DOHH2 (cell line): ENCODE results near the gene ZNF383.
"Not testable (repeated sequence)": the region's sequence is repeated elsewhere in the genome, so short reads cannot be mapped to it uniquely, and the experiment has no call there.

Source experiments
- H3F3A ChIP-seq: fragments of 200-600 bp; sonication (generic), shearing (Covaris generic); 2 replicates; pipeline ENCODE4 v1.6.0; 2016; ENCODE audit warnings: antibody characterized with exemption, mild to moderate bottlenecking; ENCODE audit not compliant: control insufficient read depth, insufficient read depth
- H3K27ac ChIP-seq: fragments of 200-600 bp; sonication (generic); 2 replicates; pipeline ENCODE4 v1.5.1; 2014; ENCODE audit warnings: low read depth, mild to moderate bottlenecking, low read length, moderate library complexity
- H3K27me3 ChIP-seq: fragments of 200-600 bp; sonication (generic); 2 replicates; pipeline ENCODE4 v1.6.1; 2014; ENCODE audit warnings: mild to moderate bottlenecking, low read length, mixed read lengths; ENCODE audit not compliant: control insufficient read depth
- H3K36me3 ChIP-seq: fragments of 200-600 bp; sonication (generic); 2 replicates; pipeline ENCODE4 v1.6.1; 2014; ENCODE audit warnings: mild to moderate bottlenecking, low read length, moderate library complexity, mixed read lengths; ENCODE audit not compliant: control insufficient read depth
- H3K4me1 ChIP-seq: fragments of 200-600 bp; sonication (generic); 2 replicates; pipeline ENCODE4 v1.6.1; 2014; ENCODE audit warnings: mild to moderate bottlenecking, low read length, mixed read lengths; ENCODE audit not compliant: control insufficient read depth
- H3K4me2 ChIP-seq: fragments of 200-600 bp; sonication (generic); 2 replicates; pipeline ENCODE4 v1.6.0; 2014; ENCODE audit warnings: mild to moderate bottlenecking, low read length, moderate library complexity
- H3K4me3 ChIP-seq: fragments of 200-600 bp; sonication (generic); 2 replicates; pipeline ENCODE4 v1.5.1; 2014; ENCODE audit warnings: mild to moderate bottlenecking, low read length, mixed read lengths
- H3K79me2 ChIP-seq: fragments of 200-600 bp; sonication (generic); 2 replicates; pipeline ENCODE4 v1.6.1; 2014; ENCODE audit warnings: mild to moderate bottlenecking, low read length, mixed read lengths; ENCODE audit not compliant: control insufficient read depth
- H3K9me2 ChIP-seq: fragments of 200-600 bp; sonication (generic); replicated peaks from 2 replicates; pipeline ENCODE4 v1.6.1; 2014; ENCODE audit warnings: mild to moderate bottlenecking, low read length, mixed read lengths; ENCODE audit not compliant: control insufficient read depth
- H3K9me3 ChIP-seq: fragments of 200-600 bp; sonication (generic); 2 replicates; pipeline ENCODE4 v1.6.1; 2014; ENCODE audit warnings: antibody characterized with exemption, low read length, mixed read lengths; ENCODE audit not compliant: control insufficient read depth, insufficient read depth
- H4K20me1 ChIP-seq: fragments of 200-600 bp; sonication (generic); 2 replicates; pipeline ENCODE4 v1.6.0; 2014; ENCODE audit warnings: low read depth, mild to moderate bottlenecking, antibody characterized with exemption, low read length, moderate library complexity; ENCODE audit not compliant: control insufficient read depth, insufficient read depth
- CTCF ChIP-seq: fragments of 200-600 bp; sonication (generic); IDR thresholded peaks from one replicate; pipeline ENCODE4 v1.5.1; 2014; ENCODE audit warnings: antibody characterized with exemption, mild to moderate bottlenecking, low read depth, low read length; ENCODE audit not compliant: poor library complexity, severe bottlenecking
- EZH2phosphoT487 ChIP-seq: fragments of 200-600 bp; sonication (generic); IDR thresholded peaks from 2 replicates; pipeline ENCODE4 v1.6.1; 2017; ENCODE audit warnings: borderline replicate concordance, mild to moderate bottlenecking, antibody characterized with exemption, low read length, moderate library complexity, mixed read lengths

Gene ZNF383

GRCh38 chr19:37251308-37252229, 33.6 kb downstream of the ZNF383 start:
- Histone ChIP-seq H3K9me2 (no peaks in the 10 kb centered on the region), H3K36me3 (no peaks in the 10 kb centered on the region), H3K4me3 (peak overlapping the region; percentile 72), H3K4me1 (no peaks in the 10 kb centered on the region), H3K27ac (no peak overlapping the region), H3K4me2 (peak overlapping the region; percentile 63), H3K27me3 (no peaks in the 10 kb centered on the region), H3K9me3 (peaks cover 12% of the 10 kb centered on the region; the same call in 1 of the 2 replicates), H4K20me1 (no peaks in the 10 kb centered on the region), H3F3A (no peaks in the 10 kb centered on the region), H3K79me2 (no peaks in the 10 kb centered on the region)
- TF ChIP-seq EZH2phosphoT487 (no peak), CTCF (no peak)

GRCh38 chr19:37263028-37263427, 45.0 kb downstream of the ZNF383 start:
- not testable (repeated sequence) for H3K36me3 ChIP-seq, H4K20me1 ChIP-seq, H3K27me3 ChIP-seq, H3K27ac ChIP-seq, H3K9me3 ChIP-seq, H3K79me2 ChIP-seq, H3K9me2 ChIP-seq, H3F3A ChIP-seq, H3K4me1 ChIP-seq, H3K4me2 ChIP-seq, H3K4me3 ChIP-seq

GRCh38 chr19:37267005-37267404, 49.0 kb downstream of the ZNF383 start:
- not testable (repeated sequence) for H3K9me2 ChIP-seq, H3K4me1 ChIP-seq, H3K36me3 ChIP-seq, H4K20me1 ChIP-seq, H3K9me3 ChIP-seq, H3K27me3 ChIP-seq, H3K4me3 ChIP-seq, H3F3A ChIP-seq, H3K27ac ChIP-seq, H3K4me2 ChIP-seq, H3K79me2 ChIP-seq

GRCh38 chr19:37267755-37268154, 49.7 kb downstream of the ZNF383 start:
- H3K9me3 ChIP-seq, H4K20me1 ChIP-seq, H3K9me2 ChIP-seq, H3K4me2 ChIP-seq, H3K79me2 ChIP-seq, H3K4me3 ChIP-seq, H3K27ac ChIP-seq, H3K36me3 ChIP-seq, H3K27me3 ChIP-seq, H3K4me1 ChIP-seq, H3F3A ChIP-seq: not testable (repeated sequence)

- H4K20me1 ChIP-seq, H3K79me2 ChIP-seq, H3K9me3 ChIP-seq, H3K36me3 ChIP-seq, H3K27ac ChIP-seq, H3K4me2 ChIP-seq, H3F3A ChIP-seq, H3K4me3 ChIP-seq, H3K4me1 ChIP-seq, H3K9me2 ChIP-seq, H3K27me3 ChIP-seq: not testable (repeated sequence)
Observed at GRCh38 chr19:37280656-37281055, 62.6 kb downstream of the ZNF383 start.

GRCh38 chr19:37284020-37284419, 66.0 kb downstream of the ZNF383 start:
- not testable (repeated sequence) for H3K27ac ChIP-seq, H3K79me2 ChIP-seq, H3K4me2 ChIP-seq, H4K20me1 ChIP-seq, H3K4me3 ChIP-seq, H3K9me2 ChIP-seq, H3K4me1 ChIP-seq, H3F3A ChIP-seq, H3K36me3 ChIP-seq, H3K9me3 ChIP-seq, H3K27me3 ChIP-seq

GRCh38 chr19:37289229-37289628, 71.2 kb downstream of the ZNF383 start:
- not testable (repeated sequence) for H3K27me3 ChIP-seq, H3F3A ChIP-seq, H4K20me1 ChIP-seq, H3K36me3 ChIP-seq, H3K4me1 ChIP-seq, H3K4me2 ChIP-seq, H3K4me3 ChIP-seq, H3K79me2 ChIP-seq, H3K27ac ChIP-seq, H3K9me2 ChIP-seq
- peaks cover 15% of the 10 kb centered on the region for H3K9me3 ChIP-seq
